IMR-90 (cell line): ENCODE data around the gene PTPRS. TPM values are rescaled to one million over a fixed set of nuclear protein-coding genes. Genes with fewer than 3 reads are reported as not detected.
A peak's percentile ranks its signal among the peaks of the same experiment; 100 is the strongest.

Experiments
- ATAC-seq: fragments of 200-7000 bp; cut with Tn5 transposase; 2 replicates; pipeline ENCODE4 v1.9.1; 2020; ENCODE audit warnings: low read depth, mild to moderate bottlenecking, moderate library complexity
- BruUV-seq: library from RNA; stranded (reverse); fragments of 400-500 nt; replicated peaks from 2 replicates; lab custom pipeline; 2021; lab: Mats Ljungman, UMichigan
- CTCF ChIA-PET: fragments of 300-600 bp; formaldehyde crosslinking; extraction: SDS; loops from one replicate; lab custom pipeline; 2021; ENCODE audit warnings: antibody characterized with exemption; lab: Yijun Ruan, JAX
- POLR2A ChIA-PET: fragments of 300-600 bp; sonication (Branson Sonifier 250); formaldehyde crosslinking; loops from one replicate; lab custom pipeline; 2022; ENCODE audit warnings: antibody characterized with exemption; ENCODE audit not compliant: unreplicated experiment; lab: Charles Lee
- DNase-seq: peaks from one replicate; pipeline ENCODE4 v3.0.0; 2013
- H2AFZ ChIP-seq: replicated peaks from 2 replicates; pipeline ENCODE3; 2013; ENCODE audit warnings: low read length, mild to moderate bottlenecking; ENCODE audit not compliant: poor library complexity
- H2AK5ac ChIP-seq: 2 replicates; pipeline ENCODE4 v1.6.1; 2013; ENCODE audit warnings: low read depth, low read length, inconsistent platforms
- H2AK9ac ChIP-seq: replicated peaks from 2 replicates; pipeline ENCODE3; 2013; ENCODE audit warnings: mild to moderate bottlenecking, low read depth, low read length, moderate library complexity; ENCODE audit not compliant: poor library complexity
- H2BK120ac ChIP-seq: 2 replicates; pipeline ENCODE4 v1.6.1; 2013; ENCODE audit warnings: low read depth, low read length, inconsistent platforms
- H2BK15ac ChIP-seq: 3 replicates; pipeline ENCODE4 v1.6.1; 2013; ENCODE audit warnings: low read depth, low read length, inconsistent platforms
- H2BK20ac ChIP-seq: 2 replicates; pipeline ENCODE4 v1.6.1; 2013; ENCODE audit warnings: low read depth, mild to moderate bottlenecking, inconsistent platforms, low read length, moderate library complexity
- H2BK5ac ChIP-seq: 2 replicates; pipeline ENCODE4 v1.6.1; 2013; ENCODE audit warnings: mild to moderate bottlenecking, low read depth, low read length, inconsistent platforms; ENCODE audit not compliant: poor library complexity, severe bottlenecking
- H3K14ac ChIP-seq: replicated peaks from 2 replicates; pipeline ENCODE4 v1.6.1; 2013; ENCODE audit warnings: low read depth, low read length, inconsistent platforms
- H3K18ac ChIP-seq: 2 replicates; pipeline ENCODE4 v1.6.1; 2013; ENCODE audit warnings: low read depth, low read length, control low read depth
- H3K23ac ChIP-seq: 2 replicates; pipeline ENCODE4 v1.6.1; 2013; ENCODE audit warnings: low read depth, low read length, inconsistent platforms
- H3K27ac ChIP-seq: 2 replicates; pipeline ENCODE4 v1.5.1; 2013; ENCODE audit warnings: mild to moderate bottlenecking, control low read depth, low read length; ENCODE audit not compliant: insufficient read depth
- H3K27me3 ChIP-seq: 2 replicates; pipeline ENCODE4 v1.6.1; 2013; ENCODE audit warnings: low read length; ENCODE audit not compliant: control insufficient read depth, insufficient read depth
- H3K36me3 ChIP-seq: 2 replicates; pipeline ENCODE4 v1.6.1; 2013; ENCODE audit warnings: low read length, mixed read lengths; ENCODE audit not compliant: control insufficient read depth, insufficient read depth
- H3K4ac ChIP-seq: 2 replicates; pipeline ENCODE4 v1.6.1; 2013; ENCODE audit warnings: low read depth, low read length, inconsistent platforms
- H3K4me1 ChIP-seq: 2 replicates; pipeline ENCODE4 v1.6.1; 2013; ENCODE audit warnings: low read length, mixed read lengths; ENCODE audit not compliant: control insufficient read depth, insufficient read depth
- H3K4me2 ChIP-seq: 2 replicates; pipeline ENCODE4 v1.6.1; 2013; ENCODE audit warnings: low read depth, mild to moderate bottlenecking, control low read depth, low read length, moderate library complexity
- H3K4me3 ChIP-seq: 2 replicates; pipeline ENCODE4 v1.5.1; 2013; ENCODE audit warnings: low read depth, mild to moderate bottlenecking, control low read depth, low read length, moderate library complexity; ENCODE audit not compliant: insufficient read depth
- H3K56ac ChIP-seq: 2 replicates; pipeline ENCODE4 v1.6.1; 2013; ENCODE audit warnings: low read length, inconsistent platforms; ENCODE audit not compliant: insufficient read depth; ENCODE audit errors: extremely low read depth
- H3K79me1 ChIP-seq, 2 experiments: 2 replicates each; pipeline ENCODE4 v1.6.1; 2013; ENCODE audit warnings: low read length in 2 of 2, inconsistent platforms in 1 of 2, low read depth in 1 of 2
- H3K9ac ChIP-seq: 2 replicates; pipeline ENCODE4 v1.6.1; 2013; ENCODE audit warnings: low read depth, low read length, control low read depth
- H3K9me1 ChIP-seq: 2 replicates; pipeline ENCODE4 v1.6.1; 2013; ENCODE audit warnings: low read length, inconsistent platforms; ENCODE audit not compliant: insufficient read depth
- H3K9me3 ChIP-seq: 2 replicates; pipeline ENCODE4 v1.6.1; 2013; ENCODE audit warnings: low read length; ENCODE audit not compliant: control insufficient read depth, insufficient read depth
- H4K20me1 ChIP-seq: 2 replicates; pipeline ENCODE4 v1.6.1; 2013; ENCODE audit warnings: low read length, inconsistent platforms; ENCODE audit not compliant: insufficient read depth
- H4K5ac ChIP-seq: 2 replicates; pipeline ENCODE4 v1.6.1; 2013; ENCODE audit warnings: mild to moderate bottlenecking, low read depth, low read length, control low read depth
- H4K8ac ChIP-seq, 2 experiments: 2 replicates each; pipeline ENCODE4 v1.6.1; 2013; ENCODE audit warnings: low read depth in 2 of 2, low read length in 2 of 2, control low read depth in 1 of 2, inconsistent platforms in 1 of 2
- H4K91ac ChIP-seq: 2 replicates; pipeline ENCODE4 v1.6.1; 2013; ENCODE audit warnings: low read depth, low read length, inconsistent platforms; ENCODE audit not compliant: insufficient read depth
- CHD1 ChIP-seq: IDR thresholded peaks from 2 replicates; pipeline ENCODE4 v1.6.1; 2012; ENCODE audit warnings: low read depth, low read length, improper control_type of control experiment
- FOS ChIP-seq: fragments of 150-350 bp; IDR thresholded peaks from 2 replicates; pipeline ENCODE4 v1.6.1; 2016; ENCODE audit warnings: low read depth, low read length
- MAZ ChIP-seq: IDR thresholded peaks from 2 replicates; pipeline ENCODE4 v1.6.1; 2012; ENCODE audit warnings: low read depth, mild to moderate bottlenecking, low read length, improper control_type of control experiment, moderate library complexity, borderline replicate concordance
- POLR2A ChIP-seq: IDR thresholded peaks from 2 replicates; pipeline ENCODE4 v1.6.1; 2012; ENCODE audit warnings: mild to moderate bottlenecking, low read depth, low read length
- RCOR1 ChIP-seq: IDR thresholded peaks from 2 replicates; pipeline ENCODE4 v1.6.1; 2012; ENCODE audit warnings: mild to moderate bottlenecking, low read length, improper control_type of control experiment; ENCODE audit not compliant: insufficient replicate concordance
- RFX5 ChIP-seq: IDR thresholded peaks from 2 replicates; pipeline ENCODE4 v1.8.0; 2012; ENCODE audit warnings: low read depth, mild to moderate bottlenecking, low read length, moderate library complexity
- WGBS, 2 experiments: methylation state at CpG; one replicate each; pipeline versions ENCODE4 v1.1.5 to v1.1.7; 2013; ENCODE audit warnings: missing lambda C conversion rate in 2 of 2; ENCODE audit not compliant: insufficient read length in 1 of 2; ENCODE audit errors: extremely low coverage in 2 of 2; 5-methylcytosine and 5-hydroxymethylcytosine counted together
- dilution Hi-C: fragments of 300-500 bp; cut with HindIII; formaldehyde crosslinking; loops from one replicate; pipeline ENCODE4 v1.14.3; 2018; ENCODE audit warnings: low sequenced_read_pairs; ENCODE audit not compliant: unreplicated experiment
- in situ Hi-C: fragments of 300-500 bp; cut with MboI; formaldehyde crosslinking; loops from 3 replicates; pipeline ENCODE4 v1.14.3; 2019; ENCODE audit warnings: low sequenced_read_pairs, inconsistent platforms, mixed read lengths
- intact Hi-C: fragments of 100-400 bp; cut with micrococcal nuclease; formaldehyde crosslinking; loops from 2 replicates; pipeline ENCODE4 v1.10.0; 2022
- polyA plus RNA-seq, 3 experiments: library from polyadenylated mRNA; depleted of rRNA; stranded (reverse); fragments of >200 nt; gene quantifications; 2 replicates each; pipeline ENCODE4 v1.2.3, GENCODE V29; 2012; ENCODE audit warnings: low replicate concordance in 1 of 3
- total RNA-seq: library from RNA; depleted of rRNA; stranded (reverse); fragments of >200 nt; gene quantifications from 2 replicates; pipeline ENCODE4 v1.2.3, GENCODE V29; 2012
- TF ChIP-seq, protein P1 (sequence below): conservative IDR thresholded peaks from 2 replicates; pipeline ENCODE4 v1.5.1; 2012; ENCODE audit warnings: mild to moderate bottlenecking, low read depth, low read length, improper control_type of control experiment

PTPRS gene
- total and polyA plus RNA-seq, 2 of the 4 experiments (the other 2 are of a cell fraction): 40.1 to 51.9 TPM

- in situ Hi-C loops (no loop called here), dilution Hi-C loops (no loop called here), intact Hi-C loops (no loop called here)
- BruUV-seq: no TSS peak
- DNase-seq (no peak), ATAC-seq (no peak)
- H3K27me3 ChIP-seq: peaks cover 2% of the 10 kb centered on the region; the same call in 1 of the 2 replicates
- H2BK15ac ChIP-seq: no peak overlapping the region
- H2BK20ac ChIP-seq: no peak overlapping the region
- H3K4ac ChIP-seq: no peak overlapping the region
- POLR2A ChIA-PET: no interaction called here
- H4K8ac ChIP-seq: no peak overlapping the region
- H2BK120ac ChIP-seq: no peak overlapping the region
- H2AK5ac ChIP-seq: no peak overlapping the region
- CTCF ChIA-PET: no interaction called here
- H3K27ac ChIP-seq: no peak overlapping the region
- H2BK5ac ChIP-seq: peak overlapping the region; percentile 32
- WGBS, 2 experiments: 66 to 99% methylated on average over 4 to 5 of the region's 5 CpGs
- no peak overlapping the region for H2AFZ ChIP-seq
- H3K9ac ChIP-seq: no peak overlapping the region
- no peak overlapping the region for H3K18ac ChIP-seq
- no peak overlapping the region for H3K14ac ChIP-seq
- no peak overlapping the region for H4K91ac ChIP-seq
- H3K56ac ChIP-seq: no peak overlapping the region
- no peaks in the 10 kb centered on the region for H3K9me1 ChIP-seq
- H3K79me1 ChIP-seq: no peaks in the 10 kb centered on the region
- TF ChIP-seq RCOR1: no peak
- no peak for TF ChIP-seq CHD1
- no peak for TF ChIP-seq MAZ
- TF ChIP-seq FOS: no peak
- TF ChIP-seq, protein P1, sequence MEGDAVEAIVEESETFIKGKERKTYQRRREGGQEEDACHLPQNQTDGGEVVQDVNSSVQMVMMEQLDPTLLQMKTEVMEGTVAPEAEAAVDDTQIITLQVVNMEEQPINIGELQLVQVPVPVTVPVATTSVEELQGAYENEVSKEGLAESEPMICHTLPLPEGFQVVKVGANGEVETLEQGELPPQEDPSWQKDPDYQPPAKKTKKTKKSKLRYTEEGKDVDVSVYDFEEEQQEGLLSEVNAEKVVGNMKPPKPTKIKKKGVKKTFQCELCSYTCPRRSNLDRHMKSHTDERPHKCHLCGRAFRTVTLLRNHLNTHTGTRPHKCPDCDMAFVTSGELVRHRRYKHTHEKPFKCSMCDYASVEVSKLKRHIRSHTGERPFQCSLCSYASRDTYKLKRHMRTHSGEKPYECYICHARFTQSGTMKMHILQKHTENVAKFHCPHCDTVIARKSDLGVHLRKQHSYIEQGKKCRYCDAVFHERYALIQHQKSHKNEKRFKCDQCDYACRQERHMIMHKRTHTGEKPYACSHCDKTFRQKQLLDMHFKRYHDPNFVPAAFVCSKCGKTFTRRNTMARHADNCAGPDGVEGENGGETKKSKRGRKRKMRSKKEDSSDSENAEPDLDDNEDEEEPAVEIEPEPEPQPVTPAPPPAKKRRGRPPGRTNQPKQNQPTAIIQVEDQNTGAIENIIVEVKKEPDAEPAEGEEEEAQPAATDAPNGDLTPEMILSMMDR: no peak
- TF ChIP-seq POLR2A: no peak
- no peak for TF ChIP-seq RFX5
- H3K36me3 ChIP-seq: no peaks in the 10 kb centered on the region
- H2AK9ac ChIP-seq: no peak overlapping the region
- H3K4me1 ChIP-seq: no peaks in the 10 kb centered on the region
- H3K4me3 ChIP-seq: no peak overlapping the region
- H3K4me2 ChIP-seq: no peak overlapping the region
- no peak overlapping the region for H3K23ac ChIP-seq
- H4K20me1 ChIP-seq: no peaks in the 10 kb centered on the region
- no peaks in the 10 kb centered on the region for H3K9me3 ChIP-seq
- no peak overlapping the region for H4K5ac ChIP-seq
Measured at GRCh38 chr19:5367530-5368133, 27.0 kb upstream of the PTPRS start.
